H1 (cell line): ENCODE data around the gene DOC2A. TPM values are rescaled to one million over a fixed set of nuclear protein-coding genes. Genes with fewer than 3 reads are reported as not detected.

Experiments used
- BRCA1 ChIP-seq: IDR thresholded peaks from 2 replicates; pipeline ENCODE4 v1.6.1; 2012; ENCODE audit warnings: low read depth, low read length, improper control_type of control experiment
- SIRT6 ChIP-seq: IDR thresholded peaks from one replicate; pipeline ENCODE4 v1.7.1; 2012; ENCODE audit warnings: low read length, inconsistent platforms
- SUZ12 ChIP-seq: fragments of 200-600 bp; sonication (generic); IDR thresholded peaks from 2 replicates; pipeline ENCODE4 v1.6.1; 2012; ENCODE audit warnings: mild to moderate bottlenecking, inconsistent platforms, low read length, moderate library complexity, mixed read lengths
- polyA plus RNA-seq, 7 experiments: library from polyadenylated mRNA; depleted of rRNA in 3 of 7; stranded (reverse) in 5 of 7; unstranded in 2 of 7; fragments of >200 nt in 5 of 7; fragments of 200-250 nt in 2 of 7; gene quantifications; 1 replicate in 5 of 7; 2 replicates in 1 of 7; 4 replicates in 1 of 7; pipeline versions ENCODE4 v1.2.1 to v1.2.3, GENCODE V29; 2011 to 2013; ENCODE audit warnings: missing spikeins in 2 of 7, mixed read lengths in 2 of 7
- total RNA-seq: library from RNA; stranded (reverse); fragmentation: NEBNext Ultra II Directional; extraction: Animal tissue kit (Norgen Biotek cat#: 25700); gene quantifications from 2 replicates; pipeline ENCODE4 v1.2.1, GENCODE V29; 2021
- TF ChIP-seq, protein P1 (sequence below): IDR thresholded peaks from 2 replicates; pipeline ENCODE4 v1.6.1; 2011; ENCODE audit warnings: low read depth, mild to moderate bottlenecking, low read length; ENCODE audit not compliant: insufficient read depth

The DOC2A gene
- total and polyA plus RNA-seq, 2 of the 8 experiments (the other 6 are each of a cell fraction or from before 2014, with no cell fraction given) = 13.9 to 20.7 TPM

DNA sequence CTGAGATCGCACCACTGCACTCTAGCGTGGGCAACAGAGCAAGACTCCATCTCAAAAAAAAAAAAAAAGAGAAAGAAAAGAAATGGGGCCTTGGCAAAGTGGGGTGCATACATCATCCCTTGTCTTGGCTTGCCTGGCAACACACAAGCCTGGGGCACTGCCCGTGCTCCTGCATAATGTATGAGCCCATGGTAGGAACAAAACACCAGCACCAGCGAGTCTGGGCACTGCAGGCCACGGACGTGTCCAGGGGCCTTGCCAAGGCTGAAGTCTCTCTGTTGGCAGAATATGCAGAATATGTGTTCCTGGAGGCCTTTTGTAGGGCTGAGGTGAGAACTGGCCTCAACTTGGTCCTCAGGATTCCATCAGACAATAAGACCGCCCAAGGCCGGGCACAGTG is 39.0 kb upstream of the DOC2A start (continued):
- TF ChIP-seq, protein P1, sequence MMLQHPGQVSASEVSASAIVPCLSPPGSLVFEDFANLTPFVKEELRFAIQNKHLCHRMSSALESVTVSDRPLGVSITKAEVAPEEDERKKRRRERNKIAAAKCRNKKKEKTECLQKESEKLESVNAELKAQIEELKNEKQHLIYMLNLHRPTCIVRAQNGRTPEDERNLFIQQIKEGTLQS = no peak
- TF ChIP-seq SIRT6 (no peak), BRCA1 (no peak), SUZ12 (no peak)
- TF ChIP-seq, all 59 proteins: peak for 0
